Tongue (tissue), 2 donors: ENCODE results near the gene INHA. TPM values are rescaled to one million over a fixed set of nuclear protein-coding genes. Genes with fewer than 3 reads are reported as not detected.

Experiments used
- DNase-seq: peaks from one replicate; pipeline ENCODE4 v3.0.0-alpha.2; 2015
- total RNA-seq: library from RNA; depleted of rRNA; stranded (reverse); fragments of >200 nt; gene quantifications from one replicate; pipeline ENCODE4 v1.2.3, GENCODE V29; 2014

The INHA gene
- total RNA-seq, 1 donor from 2014 or later = 1.5 TPM

- DNase-seq = no peak
Measured at GRCh38 chr2:219559156-219559915, 12.8 kb upstream of the INHA start.

- no peak for DNase-seq
Measured at GRCh38 chr2:219560037-219560892, 11.8 kb upstream of the INHA start.

GRCh38 chr2:219560893-219561178, 11.3 kb upstream of the INHA start:
- DNase-seq = no peak

GRCh38 chr2:219561179-219562048, 10.7 kb upstream of the INHA start:
- peak; percentile 42 for DNase-seq

- peak; percentile 39 for DNase-seq
Measured at GRCh38 chr2:219562049-219563020, 9.8 kb upstream of the INHA start.

- DNase-seq = no peak
Measured at GRCh38 chr2:219563271-219563928, 8.7 kb upstream of the INHA start.

- DNase-seq = no peak
Measured at GRCh38 chr2:219565130-219566080, 6.7 kb upstream of the INHA start.

GRCh38 chr2:219566640-219567039, 5.5 kb upstream of the INHA start:
- DNase-seq = no peak

- DNase-seq = no peak
Measured at GRCh38 chr2:219567131-219567530, 5.0 kb upstream of the INHA start.

GRCh38 chr2:219567791-219568361, 4.2 kb upstream of the INHA start:
- no peak for DNase-seq

GRCh38 chr2:219569041-219569440, 3.1 kb upstream of the INHA start:
- no peak for DNase-seq

GRCh38 chr2:219569635-219570034, 2.5 kb upstream of the INHA start:
- no peak for DNase-seq

GRCh38 chr2:219570194-219570923, 1.8 kb upstream of the INHA start:
- peak; percentile 50 for DNase-seq

GRCh38 chr2:219570924-219571310, 1.2 kb upstream of the INHA start:
- peak; percentile 57 for DNase-seq

- DNase-seq = peak; percentile 95
Measured at GRCh38 chr2:219571311-219572236, 536 bp upstream of the INHA start, which contains the start of gene OBSL1. Gene OBSL1, minus strand, starts transcription at chr2:219571539. Its CDS starts 307 bp downstream, at chr2:219571232.

- DNase-seq = no peak
Measured at GRCh38 chr2:219573166-219573565, 1.1 kb downstream of the INHA start.
